Measurements from ENCODE around the gene TENM4. TPM values are rescaled to one million over a fixed set of nuclear protein-coding genes. Genes with fewer than 3 reads are reported as not detected.

Gene TENM4
- total RNA-seq, 1 experiment from 2014 or later = 25.0 TPM

DNA sequence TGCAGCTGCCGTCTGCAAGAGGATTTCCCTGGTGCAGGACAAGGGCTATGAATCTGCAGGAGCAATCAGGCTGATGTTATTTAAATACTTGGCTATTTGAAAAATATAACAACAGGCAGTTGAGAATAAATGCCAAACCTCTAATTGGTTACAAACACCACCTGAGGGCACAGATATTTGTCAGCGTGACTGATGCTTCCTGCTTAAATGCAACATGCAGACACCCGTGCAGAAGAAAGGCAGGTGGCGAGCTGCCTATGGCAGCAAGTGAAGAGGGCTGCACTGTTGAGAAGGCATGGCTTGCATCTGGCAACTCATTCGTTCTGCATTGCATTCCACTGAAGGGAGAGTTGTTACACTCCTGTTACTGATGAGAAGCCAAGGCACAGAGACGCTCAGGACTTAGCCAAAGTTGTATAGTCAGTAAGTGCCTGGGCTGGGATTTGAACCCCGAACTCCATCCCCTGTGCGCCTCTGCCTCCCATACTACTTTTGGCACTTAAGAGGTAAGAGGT is 350.6 kb downstream of the TENM4 start:
- H3K27ac Mint-ChIP-seq = no peak overlapping the region
- no peaks in the 10 kb centered on the region for H3K27me3 Mint-ChIP-seq (ENCODE audit: low read depth)
- CTCF ChIA-PET = interaction anchor here (0.6 to 6.4 kb wide), 3 partner anchors 9 to 658 kb away, joined by 3 to 65 read pairs (median 5); no protein-coding TSS in a partner anchor
- POLR2A ChIA-PET = interaction anchor here (0.6 to 1.0 kb wide), 2 partner anchors 24 to 116 kb away, joined by 3 to 4 read pairs; no protein-coding TSS in a partner anchor
- TF ChIP-seq MXD4 (CRISPR knock-in tag; IDR thresholded peaks at IDR 0.05; ENCODE audit: borderline replicate concordance) (no peak), PRRX2 (CRISPR knock-in tag; IDR thresholded peaks at IDR 0.05) (no peak), EMX1 (CRISPR knock-in tag; IDR thresholded peaks at IDR 0.05) (no peak), FOXK1 (CRISPR knock-in tag; IDR thresholded peaks at IDR 0.05) (no peak), SMAD3 (CRISPR knock-in tag; IDR thresholded peaks at IDR 0.05; ENCODE audit: borderline replicate concordance) (no peak)
- TF ChIP-seq, protein P1, sequence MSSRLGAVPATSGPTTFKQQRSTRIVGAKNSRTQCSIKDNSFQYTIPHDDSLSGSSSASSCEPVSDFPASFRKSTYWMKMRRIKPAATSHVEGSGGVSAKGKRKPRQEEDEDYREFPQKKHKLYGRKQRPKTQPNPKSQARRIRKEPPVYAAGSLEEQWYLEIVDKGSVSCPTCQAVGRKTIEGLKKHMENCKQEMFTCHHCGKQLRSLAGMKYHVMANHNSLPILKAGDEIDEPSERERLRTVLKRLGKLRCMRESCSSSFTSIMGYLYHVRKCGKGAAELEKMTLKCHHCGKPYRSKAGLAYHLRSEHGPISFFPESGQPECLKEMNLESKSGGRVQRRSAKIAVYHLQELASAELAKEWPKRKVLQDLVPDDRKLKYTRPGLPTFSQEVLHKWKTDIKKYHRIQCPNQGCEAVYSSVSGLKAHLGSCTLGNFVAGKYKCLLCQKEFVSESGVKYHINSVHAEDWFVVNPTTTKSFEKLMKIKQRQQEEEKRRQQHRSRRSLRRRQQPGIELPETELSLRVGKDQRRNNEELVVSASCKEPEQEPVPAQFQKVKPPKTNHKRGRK (CRISPR knock-in tag; IDR thresholded peaks at IDR 0.05; ENCODE audit: borderline replicate concordance) = no peak
- TF ChIP-seq, protein P2, sequence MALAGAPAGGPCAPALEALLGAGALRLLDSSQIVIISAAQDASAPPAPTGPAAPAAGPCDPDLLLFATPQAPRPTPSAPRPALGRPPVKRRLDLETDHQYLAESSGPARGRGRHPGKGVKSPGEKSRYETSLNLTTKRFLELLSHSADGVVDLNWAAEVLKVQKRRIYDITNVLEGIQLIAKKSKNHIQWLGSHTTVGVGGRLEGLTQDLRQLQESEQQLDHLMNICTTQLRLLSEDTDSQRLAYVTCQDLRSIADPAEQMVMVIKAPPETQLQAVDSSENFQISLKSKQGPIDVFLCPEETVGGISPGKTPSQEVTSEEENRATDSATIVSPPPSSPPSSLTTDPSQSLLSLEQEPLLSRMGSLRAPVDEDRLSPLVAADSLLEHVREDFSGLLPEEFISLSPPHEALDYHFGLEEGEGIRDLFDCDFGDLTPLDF (CRISPR knock-in tag; IDR thresholded peaks at IDR 0.05) = no peak
- TF ChIP-seq, protein P3, sequence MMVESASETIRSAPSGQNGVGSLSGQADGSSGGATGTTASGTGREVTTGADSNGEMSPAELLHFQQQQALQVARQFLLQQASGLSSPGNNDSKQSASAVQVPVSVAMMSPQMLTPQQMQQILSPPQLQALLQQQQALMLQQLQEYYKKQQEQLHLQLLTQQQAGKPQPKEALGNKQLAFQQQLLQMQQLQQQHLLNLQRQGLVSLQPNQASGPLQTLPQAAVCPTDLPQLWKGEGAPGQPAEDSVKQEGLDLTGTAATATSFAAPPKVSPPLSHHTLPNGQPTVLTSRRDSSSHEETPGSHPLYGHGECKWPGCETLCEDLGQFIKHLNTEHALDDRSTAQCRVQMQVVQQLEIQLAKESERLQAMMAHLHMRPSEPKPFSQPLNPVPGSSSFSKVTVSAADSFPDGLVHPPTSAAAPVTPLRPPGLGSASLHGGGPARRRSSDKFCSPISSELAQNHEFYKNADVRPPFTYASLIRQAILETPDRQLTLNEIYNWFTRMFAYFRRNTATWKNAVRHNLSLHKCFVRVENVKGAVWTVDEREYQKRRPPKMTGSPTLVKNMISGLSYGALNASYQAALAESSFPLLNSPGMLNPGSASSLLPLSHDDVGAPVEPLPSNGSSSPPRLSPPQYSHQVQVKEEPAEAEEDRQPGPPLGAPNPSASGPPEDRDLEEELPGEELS (CRISPR knock-in tag; IDR thresholded peaks at IDR 0.05) = no peak
- H3K36me3 Mint-ChIP-seq = no peaks in the 10 kb centered on the region
- H3K9me3 Mint-ChIP-seq = peaks cover 9% of the 10 kb centered on the region; the same call in 1 of the 2 replicates
- peaks cover 40% of the 10 kb centered on the region for H3K4me1 Mint-ChIP-seq
- DNase-seq (ENCODE audit: low spot score) (no peak), ATAC-seq (no peak)
- H3K4me3 Mint-ChIP-seq = no peak overlapping the region

DNA sequence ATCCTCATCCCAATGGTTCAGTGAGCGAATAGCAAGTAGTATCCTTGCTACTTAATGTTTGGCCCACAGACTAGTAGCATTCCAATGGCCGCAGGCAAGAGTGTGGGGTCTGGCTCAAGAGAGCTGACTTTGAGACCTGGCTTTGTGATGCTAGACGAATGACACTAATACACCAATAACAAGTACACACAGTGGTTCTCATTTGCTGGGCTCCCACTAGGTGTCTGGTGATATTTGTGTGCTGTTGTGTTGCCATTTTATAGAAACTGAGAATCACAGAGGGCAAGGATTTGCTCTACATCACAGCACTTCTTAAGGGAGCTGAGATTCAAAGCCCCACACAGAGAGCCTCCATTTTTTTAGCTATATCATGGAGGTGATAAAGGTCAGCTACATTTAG is 351.2 kb downstream of the TENM4 start:
- peaks cover 9% of the 10 kb centered on the region; the same call in 1 of the 2 replicates for H3K9me3 Mint-ChIP-seq
- peaks cover 40% of the 10 kb centered on the region for H3K4me1 Mint-ChIP-seq
- 0 out of 2 replicates have a peak overlapping the region, but pooled peaks have one; percentile 38 for H3K27ac Mint-ChIP-seq
- no peaks in the 10 kb centered on the region for H3K27me3 Mint-ChIP-seq (ENCODE audit: low read depth)
- ChIA-PET POLR2A (interaction anchor here (0.6 to 1.0 kb wide), 2 partner anchors 23 to 115 kb away, joined by 3 to 4 read pairs; no protein-coding TSS in a partner anchor), CTCF (interaction anchor here (0.6 to 6.4 kb wide), 4 partner anchors 10 to 657 kb away, joined by 3 to 65 read pairs (median 7); no protein-coding TSS in a partner anchor)
- ATAC-seq = no peak
- no peak for TF ChIP-seq NR2C2 (CRISPR knock-in tag; IDR thresholded peaks at IDR 0.05)
- TF ChIP-seq, protein P4, sequence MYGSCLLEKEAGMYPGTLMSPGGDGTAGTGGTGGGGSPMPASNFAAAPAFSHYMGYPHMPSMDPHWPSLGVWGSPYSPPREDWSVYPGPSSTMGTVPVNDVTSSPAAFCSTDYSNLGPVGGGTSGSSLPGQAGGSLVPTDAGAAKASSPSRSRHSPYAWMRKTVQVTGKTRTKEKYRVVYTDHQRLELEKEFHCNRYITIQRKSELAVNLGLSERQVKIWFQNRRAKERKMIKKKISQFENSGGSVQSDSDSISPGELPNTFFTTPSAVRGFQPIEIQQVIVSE (CRISPR knock-in tag; IDR thresholded peaks at IDR 0.05; ENCODE audit: borderline replicate concordance) = no peak
- DNase-seq (ENCODE audit: low spot score) = no peak
- no peak overlapping the region for H3K4me3 Mint-ChIP-seq
- no peaks in the 10 kb centered on the region for H3K36me3 Mint-ChIP-seq

DNA sequence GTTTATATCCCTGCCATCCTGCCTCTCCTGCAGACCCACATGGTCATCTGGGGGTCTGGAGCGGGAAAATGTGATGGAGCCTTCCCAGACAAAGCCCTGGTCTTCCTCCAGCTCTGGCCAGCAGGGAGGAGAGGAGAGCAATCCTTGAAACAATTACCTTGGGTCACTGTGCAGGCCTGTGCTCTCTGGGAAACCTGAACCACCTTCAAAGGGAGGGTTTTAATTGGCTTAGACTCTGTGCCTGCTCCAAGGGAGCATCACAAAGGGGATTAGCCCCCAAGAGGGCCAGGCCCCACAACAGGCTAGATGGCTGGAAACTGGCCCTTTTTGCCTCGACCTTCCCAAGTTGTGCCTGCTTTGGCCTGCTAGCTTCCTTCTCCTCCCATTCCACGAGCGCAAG is 351.9 kb downstream of the TENM4 start:
- Mint-ChIP-seq H3K4me1 (peaks cover 34% of the 10 kb centered on the region), H3K9me3 (peaks cover 8% of the 10 kb centered on the region; the same call in 1 of the 2 replicates), H3K4me3 (no peak overlapping the region), H3K36me3 (no peaks in the 10 kb centered on the region), H3K27ac (no peak overlapping the region), H3K27me3 (ENCODE audit: low read depth) (no peaks in the 10 kb centered on the region)
- ATAC-seq (peak; percentile 65), DNase-seq (ENCODE audit: low spot score) (no peak)
- ChIA-PET CTCF (interaction anchor here (0.9 to 6.4 kb wide), 5 partner anchors 11 to 257 kb away, joined by 3 to 65 read pairs (median 5); no protein-coding TSS in a partner anchor), POLR2A (no interaction called here)
- TF ChIP-seq FOXP1 (CRISPR knock-in tag; IDR thresholded peaks at IDR 0.05; ENCODE audit: borderline replicate concordance) (no peak), SP1 (CRISPR knock-in tag; conservative IDR thresholded peaks at IDR 0.05) (0 out of 2 replicates have a peak, but pooled peaks have one; percentile 15)

DNA sequence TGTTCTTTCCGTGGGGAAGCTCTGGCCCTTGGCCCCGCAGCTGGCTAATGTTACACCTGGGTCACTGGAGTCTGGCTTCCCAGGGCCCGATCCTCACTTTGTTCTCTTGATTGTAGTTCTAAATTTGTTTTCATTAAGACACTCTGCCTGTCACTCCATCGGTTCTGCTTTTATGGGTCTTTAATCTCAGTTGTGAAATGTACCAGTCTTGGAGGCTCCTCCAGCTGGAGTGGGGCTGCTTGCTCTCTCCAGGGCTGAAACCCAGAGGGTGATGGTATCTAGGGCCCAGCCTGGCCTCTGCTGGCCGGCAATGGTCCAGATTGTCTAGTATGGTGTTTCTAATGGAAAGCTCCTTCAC is 352.9 kb downstream of the TENM4 start:
- Mint-ChIP-seq H3K27me3 (ENCODE audit: low read depth) (no peaks in the 10 kb centered on the region), H3K9me3 (no peaks in the 10 kb centered on the region), H3K4me1 (peaks cover 34% of the 10 kb centered on the region), H3K36me3 (no peaks in the 10 kb centered on the region), H3K27ac (peak overlapping the region; percentile 16), H3K4me3 (no peak overlapping the region)
- TF ChIP-seq SOX15 (CRISPR knock-in tag; IDR thresholded peaks at IDR 0.05) = no peak
- TF ChIP-seq, protein P5, sequence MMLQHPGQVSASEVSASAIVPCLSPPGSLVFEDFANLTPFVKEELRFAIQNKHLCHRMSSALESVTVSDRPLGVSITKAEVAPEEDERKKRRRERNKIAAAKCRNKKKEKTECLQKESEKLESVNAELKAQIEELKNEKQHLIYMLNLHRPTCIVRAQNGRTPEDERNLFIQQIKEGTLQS (CRISPR knock-in tag; conservative IDR thresholded peaks at IDR 0.05) = no peak
- TF ChIP-seq RELA (CRISPR knock-in tag; IDR thresholded peaks at IDR 0.05; ENCODE audit: borderline replicate concordance) = no peak
- TF ChIP-seq, protein P6, sequence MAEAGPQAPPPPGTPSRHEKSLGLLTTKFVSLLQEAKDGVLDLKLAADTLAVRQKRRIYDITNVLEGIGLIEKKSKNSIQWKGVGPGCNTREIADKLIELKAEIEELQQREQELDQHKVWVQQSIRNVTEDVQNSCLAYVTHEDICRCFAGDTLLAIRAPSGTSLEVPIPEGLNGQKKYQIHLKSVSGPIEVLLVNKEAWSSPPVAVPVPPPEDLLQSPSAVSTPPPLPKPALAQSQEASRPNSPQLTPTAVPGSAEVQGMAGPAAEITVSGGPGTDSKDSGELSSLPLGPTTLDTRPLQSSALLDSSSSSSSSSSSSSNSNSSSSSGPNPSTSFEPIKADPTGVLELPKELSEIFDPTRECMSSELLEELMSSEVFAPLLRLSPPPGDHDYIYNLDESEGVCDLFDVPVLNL (CRISPR knock-in tag; IDR thresholded peaks at IDR 0.05; ENCODE audit: borderline replicate concordance, low read depth) = no peak
- no peak for TF ChIP-seq ZNF138 (CRISPR knock-in tag; conservative IDR thresholded peaks at IDR 0.05)
- POLR2A ChIA-PET = interaction anchor here (1.1 kb wide), 1 partner anchor 15 kb away, joined by 3 read pairs; no protein-coding TSS in a partner anchor
- no peak for ATAC-seq
- CTCF ChIA-PET = interaction anchor here (0.9 to 6.4 kb wide), 11 partner anchors 11 to 442 kb away, joined by 3 to 65 read pairs (median 4); no protein-coding TSS in a partner anchor
- DNase-seq (ENCODE audit: low spot score) = no peak

All from WTC11 (cell line).